GM19328 (cell line): ENCODE results near the gene TTLL12.
"Not testable (repeated sequence)": the region's sequence is repeated elsewhere in the genome, so short reads cannot be mapped to it uniquely, and the experiment has no call there.

Experiments
- ATAC-seq: cut with Tn5 transposase; IDR thresholded peaks from one replicate; pipeline ENCODE4 v1.9.1; 2021; ENCODE audit warnings: mild to moderate bottlenecking, moderate library complexity; ENCODE audit not compliant: unreplicated experiment

Gene TTLL12

DNA sequence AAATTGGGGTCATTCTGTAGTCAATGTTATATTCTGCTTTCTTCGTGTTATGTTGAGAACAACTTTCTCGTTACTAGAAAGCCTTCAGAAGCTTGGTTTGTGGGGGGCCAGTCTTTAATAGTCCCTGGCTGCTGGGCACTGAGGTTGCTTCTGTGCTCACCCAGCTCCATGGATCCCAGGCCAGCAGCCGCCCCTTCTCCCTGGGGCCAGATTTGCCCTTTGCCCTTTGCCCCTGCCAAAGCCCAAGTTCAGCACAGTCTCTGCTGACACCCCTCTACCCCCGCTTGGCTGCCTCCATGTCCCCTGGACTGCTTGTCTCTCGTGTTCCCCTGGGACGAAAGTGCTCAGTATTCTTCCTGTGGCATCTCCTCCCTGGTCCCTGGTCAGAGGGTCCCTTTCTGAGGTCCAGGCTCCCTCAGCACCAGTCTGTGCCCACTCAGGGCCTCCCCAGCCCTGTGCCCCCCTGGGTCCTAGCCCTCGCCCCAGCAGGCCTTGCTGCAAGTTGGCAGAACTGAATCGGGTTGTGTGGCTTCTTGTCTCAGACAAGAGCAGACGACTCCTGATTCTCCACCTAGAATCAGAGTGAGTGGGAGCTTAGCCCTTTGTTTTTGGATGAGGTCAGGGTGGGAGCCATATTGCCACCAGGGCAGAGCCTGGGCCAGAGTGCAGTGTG lies 28.9 kb downstream of the TTLL12 start:
- ATAC-seq = no peak

DNA sequence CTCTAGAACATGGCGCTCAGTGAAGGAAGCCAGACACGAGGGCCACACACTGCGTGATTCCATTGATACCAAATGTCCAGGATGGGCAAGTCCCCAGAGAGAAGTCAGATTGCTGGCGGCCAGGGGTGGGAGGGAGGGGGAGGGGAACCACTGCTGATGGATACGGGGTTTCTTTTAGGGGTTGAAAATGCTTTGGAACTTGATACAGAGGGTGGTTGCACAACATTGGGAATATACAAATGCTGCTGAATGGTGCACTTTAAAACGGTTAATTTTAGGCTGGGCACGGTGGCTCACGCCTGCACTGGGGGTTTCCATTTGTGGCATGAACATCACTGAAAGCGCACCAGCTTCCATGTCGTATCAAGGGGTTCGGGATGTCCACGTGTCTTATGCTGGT lies 30.5 kb downstream of the TTLL12 start:
- ATAC-seq = no peak

DNA sequence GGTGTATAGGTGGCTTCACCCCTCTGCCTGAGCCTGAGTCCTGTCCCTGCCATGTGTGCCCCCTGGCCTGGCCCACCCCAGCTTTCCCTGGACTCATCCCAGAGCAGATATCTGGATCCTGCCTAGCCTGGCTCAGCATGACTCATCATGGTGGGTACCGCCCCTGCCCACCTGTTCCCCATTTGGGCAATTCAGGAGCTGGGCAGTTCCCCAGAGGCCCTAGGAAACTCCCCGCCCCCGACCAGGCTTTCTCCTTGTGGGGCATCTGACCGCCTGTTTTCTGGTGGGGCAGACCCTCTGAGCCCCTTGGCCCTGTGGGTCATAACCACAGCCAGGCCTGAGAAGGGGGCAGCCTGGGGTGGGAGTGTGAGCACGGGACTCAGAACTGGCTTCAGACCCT lies 31.1 kb downstream of the TTLL12 start:
- ATAC-seq = no peak

DNA sequence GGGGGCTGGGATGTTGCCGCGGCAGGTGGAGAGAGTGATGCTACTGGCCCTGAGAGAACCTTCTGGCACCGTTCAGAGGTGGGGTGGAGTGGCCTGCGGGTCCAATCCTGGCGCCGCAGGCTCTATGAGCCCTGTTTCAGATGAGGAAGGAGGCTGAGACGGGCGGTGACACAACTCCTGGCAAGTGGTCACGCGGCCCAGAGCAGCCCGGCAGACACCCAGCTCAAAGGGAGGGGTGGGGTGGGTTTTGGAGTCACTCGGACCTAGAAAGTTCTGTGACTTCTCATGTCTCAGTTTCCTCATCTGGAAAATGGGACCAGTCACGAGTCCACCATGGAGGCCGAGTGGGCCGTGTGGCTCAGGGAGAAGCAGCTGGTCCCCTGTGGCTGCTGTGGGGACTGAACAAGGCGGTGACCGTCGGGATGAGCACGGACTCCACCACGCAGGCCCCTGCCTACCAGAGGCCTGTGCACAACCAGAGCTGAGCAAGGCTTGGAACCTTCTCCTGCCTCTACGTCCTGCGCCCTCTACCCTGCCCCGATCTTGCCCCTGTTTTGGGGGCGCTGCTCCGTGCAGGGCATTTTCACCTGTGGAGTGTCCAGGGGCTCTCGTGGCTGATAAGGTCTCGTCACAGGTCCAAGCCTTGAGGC lies 31.9 kb downstream of the TTLL12 start:
- no peak for ATAC-seq

DNA sequence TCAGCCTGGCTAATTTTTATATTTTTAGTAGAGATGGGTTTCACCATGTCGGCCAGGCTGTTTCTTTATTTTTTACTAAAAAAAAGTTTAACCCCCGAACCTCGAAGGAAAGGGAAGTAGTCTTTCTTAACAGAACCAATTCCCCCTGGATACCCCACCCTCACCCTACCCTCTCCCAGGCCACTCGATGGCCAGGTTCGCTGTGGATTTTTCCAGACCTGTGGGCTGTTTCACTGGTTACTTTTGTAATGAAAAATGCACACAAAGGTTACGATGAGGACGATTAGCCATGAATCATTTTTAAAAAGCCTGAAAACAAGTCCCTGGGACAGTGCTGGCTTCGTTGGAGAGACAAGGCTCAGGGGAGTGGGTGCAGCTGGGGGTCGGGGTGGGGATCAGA lies 33.0 kb downstream of the TTLL12 start:
- ATAC-seq = no peak

DNA sequence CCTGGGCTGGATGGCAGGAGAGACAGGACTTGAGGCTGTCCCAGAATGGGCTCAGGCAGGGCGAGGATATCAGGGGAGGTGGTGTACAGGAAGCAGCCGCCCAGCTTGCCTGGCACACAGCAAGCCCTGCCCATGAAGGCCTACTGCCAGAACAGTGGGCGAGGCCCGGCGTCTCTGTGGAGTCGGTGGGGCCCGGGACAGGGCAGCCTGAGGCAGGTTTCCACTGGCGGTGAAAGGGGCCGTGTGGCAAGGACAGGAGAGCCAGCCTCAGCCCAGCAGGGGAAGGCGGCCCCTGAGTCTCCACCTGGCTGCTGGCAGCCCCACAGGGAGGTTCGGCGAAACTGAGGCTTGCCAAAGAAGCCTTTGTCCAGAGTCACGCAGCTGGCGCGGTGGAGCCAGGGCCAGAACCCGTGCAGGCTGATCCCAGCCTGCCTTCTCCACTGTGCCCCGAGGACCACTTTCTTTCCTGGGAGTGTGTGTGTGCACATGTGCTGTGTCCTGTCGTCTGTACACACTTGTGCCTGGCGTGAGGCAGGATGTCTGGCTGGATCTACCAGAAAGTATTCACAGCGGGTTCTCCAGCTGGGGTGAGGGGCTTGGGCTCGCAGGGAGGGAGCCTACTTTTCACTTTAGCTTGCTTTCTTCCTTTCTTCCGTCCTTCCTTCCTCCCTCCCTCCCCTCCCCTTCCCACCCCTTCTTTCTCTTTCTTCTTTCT lies 34.4 kb downstream of the TTLL12 start:
- ATAC-seq = no peak

DNA sequence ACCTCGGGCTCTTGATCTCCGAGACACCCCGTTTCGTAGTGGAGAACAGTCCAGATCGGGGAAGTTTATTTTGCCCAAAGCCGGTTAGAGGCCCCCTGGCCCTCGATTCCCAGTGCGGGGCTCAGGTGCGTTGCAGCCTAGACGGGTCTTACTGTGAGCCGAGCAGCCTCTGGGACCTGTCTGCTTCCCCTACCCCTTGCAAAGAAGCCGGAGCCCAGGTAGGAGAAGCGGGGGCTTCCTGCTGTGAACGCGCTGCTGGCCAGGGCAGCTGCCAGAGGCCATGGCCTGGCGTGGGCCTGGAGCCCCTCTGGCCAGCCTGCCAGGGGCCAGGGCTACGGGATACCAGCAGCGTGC lies 35.0 kb downstream of the TTLL12 start:
- ATAC-seq = no peak

DNA sequence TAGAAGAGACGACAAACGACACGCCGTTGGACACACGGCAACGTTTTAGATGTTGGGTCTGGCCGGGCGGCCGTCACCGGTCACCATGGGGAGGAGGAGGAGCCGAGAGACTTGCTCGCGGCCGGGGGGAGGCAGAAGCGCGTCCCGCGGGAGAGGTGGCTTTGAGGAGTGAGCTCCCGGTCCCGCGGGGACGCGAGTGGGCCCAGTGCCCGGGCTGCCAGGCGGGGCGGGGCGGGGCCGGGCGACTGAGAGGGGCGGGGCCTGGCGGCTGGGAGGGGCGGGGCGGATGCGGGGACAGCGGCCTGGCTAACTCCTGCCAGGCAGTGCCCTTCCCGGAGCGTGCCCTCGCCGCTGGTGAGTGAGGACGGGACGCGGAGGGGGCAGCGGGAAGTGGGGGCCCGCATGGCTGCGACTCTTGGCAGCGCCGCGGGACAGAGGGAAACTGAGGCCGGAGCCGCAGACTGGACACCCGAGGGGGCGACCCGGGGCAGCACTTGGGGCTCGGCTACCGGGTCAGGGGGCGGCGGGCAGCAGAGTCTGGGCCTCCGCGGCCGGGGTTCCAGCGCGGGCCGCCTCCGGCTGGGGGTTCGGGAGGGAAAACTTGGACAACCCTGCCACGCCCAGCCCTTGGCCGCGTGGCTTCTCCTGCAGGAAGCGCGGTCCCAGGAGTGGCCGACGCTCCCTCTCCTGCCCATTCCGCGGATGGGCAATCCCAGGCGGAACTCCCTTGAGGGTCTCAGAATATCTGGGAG lies 35.5 kb downstream of the TTLL12 start, which contains the start of gene TSPO:
TSS of gene TSPO (plus strand) at position 309 of the 752 bp plus-strand sequence. CDS start 7,680 bp downstream, outside the sequence.
- no peak for ATAC-seq

DNA sequence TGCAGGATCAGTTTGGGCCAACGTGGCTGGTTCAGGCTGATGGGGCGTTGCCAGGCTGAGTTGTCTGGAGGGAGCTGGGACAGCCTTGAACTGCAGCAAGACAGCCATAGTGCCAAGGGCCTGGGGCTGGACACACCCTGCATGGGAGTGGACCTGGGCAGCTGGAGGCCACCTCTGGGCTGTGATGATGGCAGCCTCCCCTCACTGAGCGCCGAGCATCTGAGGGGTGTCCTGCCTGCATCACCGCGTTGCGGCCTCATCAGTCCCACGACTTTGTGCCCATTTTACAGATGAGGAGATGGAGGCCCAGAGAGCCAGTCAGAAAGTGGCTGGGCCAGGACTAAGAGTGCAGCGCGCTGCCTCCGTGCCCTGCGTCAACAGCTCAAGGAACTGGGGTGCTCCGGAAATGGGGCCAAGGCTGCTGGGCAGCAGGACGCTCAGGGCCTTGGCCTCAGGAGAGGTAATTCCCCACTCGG lies 36.2 kb downstream of the TTLL12 start:
- no peak for ATAC-seq

DNA sequence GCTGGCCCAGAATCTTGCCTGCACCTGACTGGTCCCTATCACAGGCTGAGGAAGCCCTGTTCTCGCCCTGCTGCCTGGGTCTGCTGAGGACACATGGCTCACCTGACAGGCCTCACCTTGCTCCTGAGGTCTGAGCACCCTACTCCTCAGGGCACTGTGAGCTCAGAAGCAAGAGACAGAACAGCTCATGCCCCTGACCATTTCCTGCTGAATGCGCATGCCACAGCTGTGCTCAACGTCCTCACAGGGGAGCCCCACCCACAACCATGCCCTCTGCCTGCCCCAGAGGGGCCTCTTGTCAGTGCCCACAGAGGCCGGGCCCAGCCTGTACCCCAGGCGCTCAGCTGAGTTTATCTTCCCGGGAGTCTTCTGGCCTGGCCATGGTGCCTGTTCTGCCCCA lies 38.4 kb downstream of the TTLL12 start:
- ATAC-seq = no peak

DNA sequence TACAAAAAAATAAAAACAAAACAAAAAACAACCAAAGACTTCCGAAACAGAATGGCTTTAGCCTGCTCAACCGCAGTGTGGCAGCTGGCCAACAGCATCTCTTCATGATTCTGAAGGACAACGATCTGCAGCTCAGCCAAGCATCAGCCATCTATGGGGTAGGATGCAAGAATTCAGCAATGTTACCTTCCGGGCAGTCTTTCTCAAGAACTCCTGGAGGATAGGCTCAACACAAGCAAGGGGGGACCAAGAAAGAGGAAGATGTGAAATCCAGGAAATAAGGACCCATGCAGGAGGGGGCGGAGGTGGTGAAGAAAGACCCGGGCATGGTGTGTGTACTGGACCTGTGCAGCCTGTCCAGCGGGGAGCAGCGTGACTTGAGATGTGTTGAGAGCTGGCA lies 39.1 kb downstream of the TTLL12 start:
- no peak for ATAC-seq

DNA sequence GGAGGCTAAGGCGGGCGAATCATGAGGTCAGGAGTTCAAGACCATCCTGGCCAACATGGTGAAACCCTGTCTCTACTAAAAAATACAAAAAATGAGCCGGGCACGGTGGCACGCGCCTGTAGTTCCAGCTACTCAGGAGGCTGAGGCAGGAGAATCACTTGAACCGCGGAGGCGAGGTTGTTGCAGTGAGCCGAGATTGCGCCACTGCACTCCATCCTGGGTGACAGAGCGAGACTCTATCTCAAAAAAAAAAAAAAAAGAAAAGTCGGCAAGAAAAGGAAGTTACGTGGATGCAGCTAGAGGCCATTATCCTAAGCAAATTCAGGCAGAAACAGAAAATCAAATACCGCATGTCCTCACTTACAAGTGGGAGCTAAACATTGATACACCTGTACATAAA lies 40.6 kb downstream of the TTLL12 start:
- ATAC-seq = not testable (repeated sequence)

DNA sequence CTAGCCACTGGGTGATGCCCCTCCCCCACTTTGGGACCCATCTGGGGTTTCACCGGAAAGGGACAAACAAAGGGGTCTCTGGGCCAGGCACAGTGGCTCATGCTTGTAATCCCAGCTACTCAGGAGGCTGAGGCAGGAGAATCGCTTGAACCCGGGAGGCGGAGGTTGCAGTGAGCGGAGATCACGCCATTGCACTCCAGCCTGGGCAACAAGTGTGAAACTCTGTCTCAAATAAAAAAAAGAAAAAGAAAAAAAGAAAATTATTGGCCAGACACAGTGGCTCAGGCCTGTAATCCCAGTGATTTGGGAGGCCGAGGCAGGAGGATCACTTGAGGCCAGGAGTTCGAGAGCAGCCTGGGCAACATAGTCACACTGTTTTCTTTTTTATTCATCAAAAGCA lies 41.6 kb downstream of the TTLL12 start:
- not testable (repeated sequence) for ATAC-seq

DNA sequence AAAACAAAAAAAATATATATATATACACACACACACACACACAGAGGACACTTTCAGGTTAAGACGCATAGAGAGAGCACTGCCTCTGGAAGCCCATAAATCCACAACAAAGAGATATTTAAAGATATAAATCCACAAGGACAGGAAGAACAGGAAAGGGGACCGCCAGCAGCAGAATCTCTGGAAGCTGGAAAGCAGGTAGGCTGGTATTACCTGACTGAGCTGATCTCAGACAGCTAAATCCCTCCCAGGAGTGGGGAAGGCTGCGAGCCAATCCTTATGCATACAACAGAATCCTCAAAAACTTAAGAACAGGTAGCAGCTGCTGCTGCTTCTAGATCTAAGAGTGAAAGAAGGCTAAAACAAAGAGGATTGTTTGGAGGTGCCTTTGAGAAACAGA lies 42.0 kb downstream of the TTLL12 start:
- ATAC-seq = no peak

DNA sequence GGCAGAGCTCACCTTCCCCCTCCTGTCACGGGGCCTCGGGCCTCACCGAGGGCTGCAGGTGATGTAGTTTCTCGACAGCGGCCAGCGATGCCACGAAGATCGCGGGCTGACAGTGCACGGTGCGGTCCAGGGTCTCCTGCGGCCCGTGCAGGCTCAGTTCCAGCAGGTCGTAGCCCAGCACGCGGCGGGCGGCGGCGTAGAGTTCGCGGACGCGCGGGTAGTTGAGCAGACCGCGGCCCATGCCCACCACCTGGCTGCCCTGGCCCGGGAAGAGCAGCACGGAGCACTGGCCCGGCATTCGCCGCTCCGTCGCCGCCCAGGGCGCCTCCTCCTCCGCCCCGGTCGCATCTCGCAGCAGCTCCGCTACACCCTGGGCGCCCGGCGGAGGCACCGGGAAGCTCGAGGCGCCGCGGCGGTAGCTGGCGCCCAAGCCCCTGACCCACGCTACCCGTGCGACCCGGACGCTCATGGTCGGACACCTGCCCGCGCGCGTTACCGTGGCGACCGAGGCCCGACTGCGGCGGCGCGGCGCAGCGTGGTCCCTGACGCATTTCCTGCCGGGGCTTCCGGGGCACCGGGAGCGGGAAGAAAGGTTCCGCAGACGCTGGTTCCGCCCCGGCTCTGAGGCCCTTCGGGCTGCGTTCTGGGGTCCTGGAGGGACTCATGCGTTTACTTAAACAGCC lies 43.9 kb downstream of the TTLL12 start, which contains the start of gene MCAT:
TSS of gene MCAT (minus strand) at position 519 of the 683 bp plus-strand sequence. CDS start at position 469, 50 bp downstream.
- peak; percentile 76 for ATAC-seq

DNA sequence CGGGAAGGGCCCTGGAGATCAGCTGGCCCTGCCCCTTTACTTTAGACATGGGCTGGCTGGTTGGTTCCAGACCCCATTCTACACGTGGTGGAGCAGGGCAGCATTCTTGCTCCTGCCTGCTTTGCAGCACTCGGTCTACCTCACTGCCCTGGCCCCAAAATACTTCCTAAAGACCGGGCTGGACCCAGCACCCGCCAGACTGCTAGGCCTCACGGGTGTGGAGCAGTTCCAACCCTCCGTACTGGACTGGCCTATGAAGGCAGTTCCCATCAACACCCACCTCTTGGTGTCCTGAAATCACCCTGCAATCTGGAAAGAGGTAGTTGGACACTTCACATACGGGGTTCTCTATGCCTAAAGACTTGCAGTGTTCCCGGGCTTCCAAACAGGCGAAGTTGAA lies 50.1 kb downstream of the TTLL12 start:
- ATAC-seq = no peak

DNA sequence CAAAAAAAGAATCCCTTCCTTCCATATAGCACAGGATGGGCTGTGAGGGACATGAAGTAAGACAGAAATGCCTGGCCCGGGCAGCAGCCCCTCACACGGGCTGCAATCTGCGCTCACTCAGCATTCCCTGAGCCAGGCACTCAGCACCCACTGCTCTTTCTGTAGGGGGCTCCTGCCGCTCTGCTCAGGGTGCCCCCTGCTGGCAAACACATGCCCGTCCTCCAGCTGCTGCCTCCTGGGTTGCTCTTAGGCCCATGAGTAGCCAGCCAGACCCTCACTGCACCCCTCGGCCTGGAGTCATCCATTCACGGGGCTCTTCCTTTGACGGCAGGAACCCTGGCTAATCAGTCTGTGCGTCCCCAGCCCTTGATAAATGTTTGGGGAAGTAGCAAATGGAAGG lies 50.7 kb downstream of the TTLL12 start:
- ATAC-seq = no peak

DNA sequence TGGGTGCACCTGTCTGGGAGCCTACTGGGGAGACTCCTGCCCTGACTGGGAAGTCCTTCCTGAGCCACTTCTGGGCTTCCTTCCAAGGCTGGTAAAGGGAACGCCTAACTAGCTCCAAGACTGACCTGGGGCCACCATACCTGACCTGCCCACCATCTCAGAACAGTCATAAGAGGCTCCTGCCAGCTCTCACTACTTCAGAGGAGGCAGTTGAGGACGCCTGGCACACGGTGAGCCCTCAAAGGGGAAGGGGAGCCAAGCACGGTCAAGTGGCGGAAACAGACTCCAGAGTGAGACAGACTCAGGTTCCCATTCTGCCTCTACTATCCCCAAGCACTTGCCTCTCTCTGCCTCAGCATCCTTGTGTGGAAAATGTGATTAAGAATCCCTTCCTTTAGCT lies 51.4 kb downstream of the TTLL12 start:
- ATAC-seq = no peak

DNA sequence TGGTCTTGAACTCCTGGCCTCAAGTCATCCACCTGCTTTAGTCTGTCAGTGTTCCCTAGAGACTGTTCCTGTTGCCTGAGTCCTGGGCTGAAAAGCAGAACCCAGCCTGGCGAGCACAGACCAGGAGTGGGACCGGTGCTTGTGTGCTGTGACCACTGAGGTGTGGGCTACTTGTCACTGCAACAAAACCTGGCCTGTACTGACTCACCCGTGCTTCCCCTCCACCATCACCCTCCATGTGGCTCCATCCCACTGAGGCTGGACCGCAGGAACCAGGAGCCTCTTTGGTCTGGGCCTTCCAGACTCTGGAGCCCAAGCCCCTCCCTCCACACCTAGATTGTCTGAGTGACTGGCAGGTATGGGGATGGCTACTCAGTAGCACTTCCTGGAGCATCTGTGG lies 52.4 kb downstream of the TTLL12 start:
- no peak for ATAC-seq

DNA sequence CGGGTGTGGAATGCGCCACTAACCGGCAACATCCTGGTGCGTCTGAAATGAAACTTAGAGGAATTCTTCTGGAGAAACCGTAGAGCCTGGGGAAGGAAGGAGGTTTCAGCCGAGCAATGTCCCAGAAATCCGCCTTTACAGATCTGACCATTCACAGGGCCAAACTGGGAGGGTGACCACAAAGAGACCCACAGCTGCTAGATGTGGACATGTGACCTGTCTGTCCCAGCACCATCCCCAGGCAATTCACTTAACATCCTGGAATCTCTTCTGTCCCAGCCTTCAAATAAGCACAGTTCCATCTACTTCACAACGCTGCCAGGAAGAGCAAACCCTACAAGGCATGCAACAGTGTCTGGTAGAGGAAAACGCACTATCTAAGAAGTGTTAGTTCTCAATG lies 53.5 kb downstream of the TTLL12 start:
- ATAC-seq = no peak
